SK-N-MC (cell line): ENCODE results near the gene CELA3A.

Experiments
- EZH2 ChIP-seq: fragments of 200-600 bp; sonication (generic); IDR thresholded peaks from one replicate; pipeline ENCODE4 v1.6.1; 2017; ENCODE audit warnings: antibody characterized with exemption
- FOXP2 ChIP-seq: optimal IDR thresholded peaks from 2 replicates; pipeline ENCODE3; 2011; ENCODE audit warnings: mild to moderate bottlenecking, moderate library complexity; ENCODE audit not compliant: insufficient read depth; ENCODE audit errors: extremely low read length, control extremely low read depth

- TF ChIP-seq EZH2 (no peak), FOXP2 (no peak)
Measured at GRCh38 chr1:22037520-22037919, 36.1 kb downstream of the CELA3A start.
